ENCODE results near the gene NAA40. TPM values are rescaled to one million over a fixed set of nuclear protein-coding genes. Genes with fewer than 3 reads are reported as not detected.
A peak's percentile ranks its signal among the peaks of the same experiment; 100 is the strongest.

Gene NAA40
- total and polyA plus RNA-seq, 2 of the 13 experiments (the other 11 are each of a cell fraction or from before 2014, with no cell fraction given), result 11.1 to 17.9 TPM

- TF ChIP-seq ZBTB42 (CRISPR knock-in tag; IDR thresholded peaks at IDR 0.05) (no peak), MED8 (CRISPR knock-in tag; IDR thresholded peaks at IDR 0.05; ENCODE audit: insufficient replicate concordance) (peak; percentile 31), TBX2 (CRISPR knock-in tag; IDR thresholded peaks at IDR 0.05; ENCODE audit: borderline replicate concordance) (peak; percentile 31; the same call in 1 of the 2 replicates), ZFY (CRISPR knock-in tag; IDR thresholded peaks at IDR 0.05) (0 out of 2 replicates have a peak, but pooled peaks have one; percentile 23), MED1 (CRISPR knock-in tag; IDR thresholded peaks at IDR 0.05) (no peak), SIN3B (IDR thresholded peaks at IDR 0.05; ENCODE audit: low read length) (no peak), CENPX (CRISPR knock-in tag; IDR thresholded peaks at IDR 0.05) (no peak), HNRNPL (IDR thresholded peaks at IDR 0.05; ENCODE audit: low read depth, low read length) (0 out of 2 replicates have a peak, but pooled peaks have one; percentile 18), ZFP91 (CRISPR knock-in tag; IDR thresholded peaks at IDR 0.05; ENCODE audit: borderline replicate concordance) (peak; percentile 85; the same call in 1 of the 2 replicates), STAG1 (CRISPR knock-in tag; IDR thresholded peaks at IDR 0.05) (peak; percentile 54), DZIP1 (CRISPR knock-in tag; IDR thresholded peaks at IDR 0.05) (0 out of 2 replicates have a peak, but pooled peaks have one; percentile 68), MYPOP (CRISPR knock-in tag; IDR thresholded peaks at IDR 0.05) (peak; percentile 60; the same call in 1 of the 2 replicates), ARID4A (CRISPR knock-in tag; IDR thresholded peaks at IDR 0.05; ENCODE audit: borderline replicate concordance) (0 out of 2 replicates have a peak, but pooled peaks have one; percentile 31), ZFP90 (CRISPR knock-in tag; IDR thresholded peaks at IDR 0.05; ENCODE audit: borderline replicate concordance) (peak; percentile 56; the same call in 1 of the 2 replicates), ZNF614 (CRISPR knock-in tag; IDR thresholded peaks at IDR 0.05; ENCODE audit: borderline replicate concordance) (0 out of 2 replicates have a peak, but pooled peaks have one; percentile 51), AKAP8 (CRISPR knock-in tag; IDR thresholded peaks at IDR 0.05) (peak; percentile 68; the same call in 1 of the 2 replicates), TCF12 (IDR thresholded peaks at IDR 0.05) (no peak), TCF12 (CRISPR knock-in tag; IDR thresholded peaks at IDR 0.05) (no peak)
Measured at GRCh38 chr11:63915961-63916836, 22.6 kb upstream of the NAA40 start (continued).
